CD14-positive monocyte (primary cell): ENCODE results near the gene PCDHA2. TPM values are rescaled to one million over a fixed set of nuclear protein-coding genes. Genes with fewer than 3 reads are reported as not detected.
"Not testable (repeated sequence)": the region's sequence is repeated elsewhere in the genome, so short reads cannot be mapped to it uniquely, and the experiment has no call there.

Source experiments
- DNase-seq, 3 donors: peaks; one replicate each; pipeline ENCODE4 v3.0.0-alpha.2; 2011 to 2022
- H2AFZ ChIP-seq: 2 replicates; pipeline ENCODE4 v1.6.0; 2012; ENCODE audit warnings: mild to moderate bottlenecking, low read depth, low read length, inconsistent platforms; ENCODE audit not compliant: insufficient read depth, poor library complexity, severe bottlenecking
- H3K27ac ChIP-seq, 2 donors: 1 replicate in 1 of 2; 2 replicates in 1 of 2; pipeline ENCODE4 v1.5.1; 2012 to 2013; ENCODE audit warnings: low read length in 2 of 2, control low read depth in 1 of 2, inconsistent platforms in 1 of 2, low read depth in 1 of 2, mild to moderate bottlenecking in 1 of 2
- H3K27me3 ChIP-seq, 2 donors: one replicate each; pipeline versions ENCODE4 v1.6.0 to v1.6.1; 2011 to 2013; ENCODE audit warnings: low read length in 2 of 2; ENCODE audit not compliant: control insufficient read depth in 2 of 2, insufficient read depth in 2 of 2
- H3K36me3 ChIP-seq, 2 donors: replicated peaks in 1 of 2; 1 replicate in 1 of 2; 2 replicates in 1 of 2; pipeline versions ENCODE4 v1.5.1 to v1.6.1; 2012 to 2013; ENCODE audit warnings: low read length in 2 of 2, control low read depth in 1 of 2, inconsistent platforms in 1 of 2, mild to moderate bottlenecking in 1 of 2; ENCODE audit not compliant: insufficient read depth in 2 of 2, control insufficient read depth in 1 of 2
- H3K4me1 ChIP-seq, 2 donors: 1 replicate in 1 of 2; 2 replicates in 1 of 2; pipeline versions ENCODE4 v1.5.1 to v1.6.1; 2012 to 2013; ENCODE audit warnings: low read length in 2 of 2, control low read depth in 1 of 2, inconsistent platforms in 1 of 2, mild to moderate bottlenecking in 1 of 2, moderate library complexity in 1 of 2; ENCODE audit not compliant: insufficient read depth in 2 of 2, control insufficient read depth in 1 of 2
- H3K4me2 ChIP-seq: replicated peaks from 2 replicates; pipeline ENCODE3; 2012; ENCODE audit warnings: low read length, moderate library complexity, mild to moderate bottlenecking; ENCODE audit not compliant: poor library complexity, severe bottlenecking; ENCODE audit errors: extremely low read depth
- H3K4me3 ChIP-seq, 3 experiments: fragments of 200-600 bp in 1 of 3; sonication (generic) in 1 of 3; replicated peaks in 1 of 3; 1 replicate in 2 of 3; 2 replicates in 1 of 3; pipeline ENCODE4 v1.5.1; 2011 to 2013; ENCODE audit warnings: low read length in 3 of 3, mild to moderate bottlenecking in 3 of 3, control low read depth in 2 of 3, low read depth in 2 of 3, inconsistent platforms in 1 of 3, moderate library complexity in 1 of 3
- H3K79me2 ChIP-seq: 2 replicates; pipeline ENCODE4 v1.6.0; 2012; ENCODE audit warnings: mild to moderate bottlenecking, control low read depth, inconsistent platforms, low read length, moderate library complexity; ENCODE audit not compliant: insufficient read depth
- H3K9ac ChIP-seq: 2 replicates; pipeline ENCODE4 v1.6.0; 2017; ENCODE audit warnings: low read length, mild to moderate bottlenecking; ENCODE audit not compliant: insufficient read depth, poor library complexity, severe bottlenecking
- H3K9me3 ChIP-seq, 2 donors: replicated peaks in 1 of 2; 1 replicate in 1 of 2; 2 replicates in 1 of 2; pipeline versions ENCODE4 v1.5.1 to v1.6.1; 2012 to 2013; ENCODE audit warnings: low read length in 2 of 2, control low read depth in 1 of 2; ENCODE audit not compliant: control insufficient read depth in 1 of 2, insufficient read depth in 1 of 2
- H4K20me1 ChIP-seq: 2 replicates; pipeline ENCODE4 v1.6.0; 2012; ENCODE audit warnings: mild to moderate bottlenecking, low read length, control low read depth, moderate library complexity; ENCODE audit not compliant: insufficient read depth
- H3K27ac Mint-ChIP-seq, 7 donors: one replicate each; pipeline ENCODE4 v1.8.0; 2020; ENCODE audit warnings: mild to moderate bottlenecking in 7 of 7, mixed read lengths in 7 of 7, moderate library complexity in 6 of 7, inconsistent platforms in 2 of 7
- H3K27me3 Mint-ChIP-seq, 3 donors: one replicate each; pipeline ENCODE4 v1.8.0; 2021 to 2022; ENCODE audit warnings: low read depth in 3 of 3, mild to moderate bottlenecking in 3 of 3, mixed read lengths in 3 of 3, moderate library complexity in 3 of 3, inconsistent platforms in 1 of 3
- H3K36me3 Mint-ChIP-seq, 2 donors: one replicate each; pipeline ENCODE4 v1.8.0; 2020; ENCODE audit warnings: mixed read lengths in 2 of 2, inconsistent platforms in 1 of 2, mild to moderate bottlenecking in 1 of 2
- H3K4me1 Mint-ChIP-seq: one replicate; pipeline ENCODE4 v1.8.0; 2020; ENCODE audit warnings: mild to moderate bottlenecking, mixed read lengths
- H3K4me3 Mint-ChIP-seq, 2 donors: one replicate each; pipeline ENCODE4 v1.8.0; 2020; ENCODE audit warnings: mild to moderate bottlenecking in 2 of 2, mixed read lengths in 2 of 2, moderate library complexity in 1 of 2
- H3K9me3 Mint-ChIP-seq, 7 donors: one replicate each; pipeline ENCODE4 v1.8.0; 2020 to 2022; ENCODE audit warnings: mixed read lengths in 7 of 7, mild to moderate bottlenecking in 6 of 7, moderate library complexity in 6 of 7, inconsistent platforms in 2 of 7
- CTCF ChIP-seq: fragments of 200-600 bp; IDR thresholded peaks from one replicate; pipeline ENCODE4 v1.8.0; 2022; ENCODE audit warnings: antibody characterized with exemption, mild to moderate bottlenecking
- WGBS: methylation state at CpG from one replicate; pipeline ENCODE4 v1.1.5; 2013; ENCODE audit warnings: missing lambda C conversion rate; ENCODE audit not compliant: insufficient coverage; 5-methylcytosine and 5-hydroxymethylcytosine counted together
- intact Hi-C, 2 donors: fragments of 100-400 bp; cut with micrococcal nuclease; formaldehyde crosslinking; loops; one replicate each; pipeline versions ENCODE4 v1.15.0 to v1.15.1; 2023
- polyA plus RNA-seq, 3 donors: library from polyadenylated mRNA; depleted of rRNA in 1 of 3; unstranded in 2 of 3; stranded (reverse) in 1 of 3; fragments of 300-500 nt in 2 of 3; fragments of >200 nt in 1 of 3; fragmentation: Illumina TruSeq in 2 of 3; gene quantifications; 1 replicate in 2 of 3; 2 replicates in 1 of 3; pipeline ENCODE4 v1.2.3, GENCODE V29; 2012 to 2021

The PCDHA2 gene
- polyA plus RNA-seq, 3 donors, result not detected

GRCh38 chr5:140795259-140795641 lies 598 bp downstream of the PCDHA2 start:
- Mint-ChIP-seq H3K27ac (no peak overlapping the region), H3K27me3 (peaks cover 5 to 21% (median 13%) of the 10 kb centered on the region in 3 donors), H3K36me3 (no peaks in the 10 kb centered on the region), H3K9me3 (peaks cover 26 to 68% (median 48%) of the 10 kb centered on the region in 7 donors), H3K4me1 (no peaks in the 10 kb centered on the region), H3K4me3 (peak overlapping the region in 1 of 2 donors; percentile 30)
- H4K20me1 ChIP-seq, result no peaks in the 10 kb centered on the region
- H3K4me2 ChIP-seq, result no peak overlapping the region
- no peak overlapping the region for H3K4me3 ChIP-seq
- no peak overlapping the region for H2AFZ ChIP-seq
- intact Hi-C loops, result no loop called here
- DNase-seq, result no peak
- H3K79me2 ChIP-seq, result no peaks in the 10 kb centered on the region
- no peaks in the 10 kb centered on the region for H3K36me3 ChIP-seq
- H3K27ac ChIP-seq, result no peak overlapping the region
- peaks cover 0 to 6% of the 10 kb centered on the region in 2 donors for H3K4me1 ChIP-seq
- no peak for TF ChIP-seq CTCF
- peaks cover 30 to 77% of the 10 kb centered on the region in 2 donors for H3K9me3 ChIP-seq
- H3K27me3 ChIP-seq, result peaks cover 3 to 23% of the 10 kb centered on the region in 2 donors
- 25% methylated on average over 6 of the region's 15 CpGs for WGBS
- no peak overlapping the region for H3K9ac ChIP-seq

- H3K36me3 ChIP-seq, H3K4me2 ChIP-seq, H3K36me3 Mint-ChIP-seq, H3K4me1 ChIP-seq, H3K4me3 Mint-ChIP-seq, H3K79me2 ChIP-seq, H4K20me1 ChIP-seq, H3K27ac Mint-ChIP-seq, H3K4me1 Mint-ChIP-seq, DNase-seq, H2AFZ ChIP-seq, H3K27ac ChIP-seq, H3K4me3 ChIP-seq, H3K9ac ChIP-seq, intact Hi-C loops: not testable (repeated sequence)
- Histone ChIP-seq H3K27me3 (peaks cover 3 to 31% of the 10 kb centered on the region in 2 donors), H3K9me3 (peaks cover 33 to 77% of the 10 kb centered on the region in 2 donors)
- 58% methylated on average over 72 of the region's 72 CpGs for WGBS
- peaks cover 25 to 68% (median 54%) of the 10 kb centered on the region in 7 donors for H3K9me3 Mint-ChIP-seq
- peaks cover 5 to 25% (median 15%) of the 10 kb centered on the region in 3 donors for H3K27me3 Mint-ChIP-seq
These were observed 1.5 kb downstream of the PCDHA2 start for GRCh38 chr5:140796072-140796717.
